Neural cell (in vitro differentiated cells): Measurements from ENCODE around the gene DACH1.

Source experiments
- EZH2 ChIP-seq: fragments of 200-600, 300-800 bp; shearing (Covaris generic), sonication (generic); IDR thresholded peaks from 2 replicates; pipeline ENCODE4 v1.6.1; 2014; ENCODE audit warnings: antibody characterized with exemption, low read length, borderline replicate concordance, mild to moderate bottlenecking; ENCODE audit not compliant: insufficient read depth, poor library complexity, severe bottlenecking
- POLR2AphosphoS5 ChIP-seq: IDR thresholded peaks from 2 replicates; pipeline ENCODE4 v1.6.1; 2012

DNA sequence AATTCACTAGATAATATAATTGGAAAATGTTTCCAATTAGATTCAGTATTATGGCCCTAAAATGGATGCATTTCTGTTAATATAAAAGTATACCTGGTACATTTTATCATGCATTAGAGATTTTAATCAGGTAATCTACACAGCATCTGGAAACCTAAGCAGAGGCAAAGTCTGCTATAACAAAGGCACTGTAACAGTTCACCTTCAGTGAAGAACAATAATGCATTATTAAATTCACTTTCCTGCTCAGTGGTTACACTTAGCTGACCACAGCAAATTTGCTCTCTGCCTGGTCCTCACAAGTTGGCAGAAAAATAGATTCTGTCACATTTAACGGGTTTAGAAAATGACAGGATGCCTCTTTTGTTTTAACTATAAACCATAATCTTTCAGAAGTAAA is 326.9 kb downstream of the DACH1 start:
- TF ChIP-seq EZH2 = no peak
- no peak for TF ChIP-seq POLR2AphosphoS5
